HFFc6 (cell line): Measurements from ENCODE around the gene DNMT3B. TPM values are rescaled to one million over a fixed set of nuclear protein-coding genes. Genes with fewer than 3 reads are reported as not detected.

Source experiments
- DNase-seq: peaks from one replicate; pipeline ENCODE4 v3.0.0-alpha.2; 2018
- H3K27ac Mint-ChIP-seq: 2 replicates; pipeline ENCODE4 v1.8.0; 2020; ENCODE audit warnings: mild to moderate bottlenecking, mixed read lengths
- H3K27me3 Mint-ChIP-seq: 2 replicates; pipeline ENCODE4 v1.8.0; 2021; ENCODE audit warnings: mild to moderate bottlenecking, moderate library complexity, mixed read lengths; ENCODE audit not compliant: insufficient read depth
- H3K36me3 Mint-ChIP-seq: 2 replicates; pipeline ENCODE4 v1.8.0; 2021; ENCODE audit warnings: low read depth, mixed read lengths
- H3K4me1 Mint-ChIP-seq: 2 replicates; pipeline ENCODE4 v1.8.0; 2020; ENCODE audit warnings: low read depth, mixed read lengths
- H3K4me3 Mint-ChIP-seq: 2 replicates; pipeline ENCODE4 v1.8.0; 2020; ENCODE audit warnings: mild to moderate bottlenecking, moderate library complexity, mixed read lengths
- H3K9me3 Mint-ChIP-seq: 2 replicates; pipeline ENCODE4 v1.8.0; 2020; ENCODE audit warnings: mild to moderate bottlenecking, mixed read lengths
- total RNA-seq, 6 experiments: library from RNA; stranded (reverse); fragmentation: NEBNext Ultra II Directional; extraction: Animal tissue kit (Norgen Biotek cat#: 25700); gene quantifications; 2 replicates in 1 of 6; 3 replicates in 5 of 6; pipeline ENCODE4 v1.2.3, GENCODE V29; 2021
- TF ChIP-seq, protein P1 (sequence below): fragments of 200-600 bp; sonication (generic); IDR thresholded peaks from 2 replicates; pipeline ENCODE4 v1.5.0; 2021; ENCODE audit warnings: antibody characterized with exemption, mild to moderate bottlenecking

The DNMT3B gene
- total RNA-seq, 6 experiments from 2014 or later: 0.74 to 1.5 (median 1.2) TPM

DNA sequence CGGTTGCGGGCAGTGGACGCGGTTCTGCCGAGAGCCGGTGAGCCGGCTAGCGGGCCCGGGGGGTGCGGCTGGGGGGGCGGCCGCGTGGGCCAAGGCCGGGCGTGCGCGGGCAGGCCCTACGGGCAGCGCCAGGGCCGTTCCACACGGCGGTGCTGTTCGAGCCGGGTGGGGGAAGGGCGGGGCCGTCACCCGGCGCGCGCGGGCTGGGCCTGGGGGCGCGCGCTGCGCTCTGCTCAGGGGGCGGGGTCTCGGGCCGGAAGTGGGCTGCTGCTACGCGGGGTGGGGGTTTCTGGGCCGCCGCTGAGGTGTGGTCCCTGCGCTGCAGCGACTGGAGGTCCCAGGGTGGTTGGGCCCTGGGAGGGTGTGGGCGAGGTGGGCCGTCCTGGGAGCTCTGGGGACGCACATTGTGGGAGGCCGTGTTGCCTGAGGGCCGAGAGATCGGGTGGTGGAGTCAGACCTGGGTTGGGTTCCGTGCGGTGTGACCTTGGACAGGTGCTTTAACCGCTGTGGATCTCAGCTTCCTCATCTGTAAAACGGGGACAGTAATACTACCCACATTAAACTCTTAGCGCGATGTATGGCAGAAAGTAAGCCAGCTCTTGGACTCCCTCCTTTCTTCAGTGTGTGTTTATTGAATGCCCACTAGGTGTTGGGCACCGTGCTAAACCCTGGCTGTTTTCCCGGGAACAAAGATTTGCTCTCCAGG is 58.0 kb downstream of the DNMT3B start:
- no peaks in the 10 kb centered on the region for H3K9me3 Mint-ChIP-seq
- DNase-seq: peak; percentile 15

DNA sequence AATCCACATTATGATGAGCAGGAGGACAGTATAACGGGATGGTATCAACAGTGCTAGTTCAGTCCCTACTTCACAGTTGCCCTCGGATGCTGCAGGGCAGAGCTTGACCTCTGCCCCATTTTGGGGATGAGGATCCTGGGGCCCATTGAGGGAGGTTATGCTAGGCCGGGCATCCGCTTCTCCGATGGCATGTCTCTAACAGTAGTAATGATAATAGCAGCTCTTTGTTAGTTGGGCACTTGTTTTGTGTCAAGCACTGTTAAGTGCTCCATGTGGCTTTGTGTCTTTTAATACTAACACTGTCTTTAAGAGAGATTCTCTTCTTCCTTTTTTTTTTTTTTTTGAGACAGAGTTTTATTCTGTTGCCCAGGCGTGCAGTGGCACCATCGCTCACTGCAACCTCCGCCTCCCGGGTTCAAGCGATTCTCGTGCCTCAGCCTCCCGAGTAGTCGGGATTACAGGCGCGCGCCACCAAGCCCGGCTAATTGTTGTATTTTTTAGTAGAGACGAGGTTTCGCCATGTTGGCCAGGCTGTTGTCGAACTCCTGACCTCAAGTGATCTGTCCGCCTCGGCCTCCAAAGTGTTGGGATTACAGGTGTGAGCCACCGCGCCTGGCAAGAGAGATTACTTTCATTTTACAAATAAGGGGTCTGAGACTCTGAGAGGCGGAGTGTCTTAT is 58.7 kb downstream of the DNMT3B start:
- Mint-ChIP-seq H3K27me3 (no peaks in the 10 kb centered on the region; the same call in 1 of the 2 replicates), H3K4me1 (peaks cover 47% of the 10 kb centered on the region), H3K27ac (peak overlapping the region; percentile 91), H3K36me3 (no peaks in the 10 kb centered on the region), H3K9me3 (no peaks in the 10 kb centered on the region), H3K4me3 (peak overlapping the region; percentile 93)
- DNase-seq: no peak
- TF ChIP-seq, protein P1, sequence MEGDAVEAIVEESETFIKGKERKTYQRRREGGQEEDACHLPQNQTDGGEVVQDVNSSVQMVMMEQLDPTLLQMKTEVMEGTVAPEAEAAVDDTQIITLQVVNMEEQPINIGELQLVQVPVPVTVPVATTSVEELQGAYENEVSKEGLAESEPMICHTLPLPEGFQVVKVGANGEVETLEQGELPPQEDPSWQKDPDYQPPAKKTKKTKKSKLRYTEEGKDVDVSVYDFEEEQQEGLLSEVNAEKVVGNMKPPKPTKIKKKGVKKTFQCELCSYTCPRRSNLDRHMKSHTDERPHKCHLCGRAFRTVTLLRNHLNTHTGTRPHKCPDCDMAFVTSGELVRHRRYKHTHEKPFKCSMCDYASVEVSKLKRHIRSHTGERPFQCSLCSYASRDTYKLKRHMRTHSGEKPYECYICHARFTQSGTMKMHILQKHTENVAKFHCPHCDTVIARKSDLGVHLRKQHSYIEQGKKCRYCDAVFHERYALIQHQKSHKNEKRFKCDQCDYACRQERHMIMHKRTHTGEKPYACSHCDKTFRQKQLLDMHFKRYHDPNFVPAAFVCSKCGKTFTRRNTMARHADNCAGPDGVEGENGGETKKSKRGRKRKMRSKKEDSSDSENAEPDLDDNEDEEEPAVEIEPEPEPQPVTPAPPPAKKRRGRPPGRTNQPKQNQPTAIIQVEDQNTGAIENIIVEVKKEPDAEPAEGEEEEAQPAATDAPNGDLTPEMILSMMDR: no peak

More for the DNA sequence above, 58.0 kb downstream of the DNMT3B start:
- TF ChIP-seq, protein P1: no peak
- peaks cover 43% of the 10 kb centered on the region for H3K4me1 Mint-ChIP-seq
- peak overlapping the region; percentile 91 for H3K27ac Mint-ChIP-seq
- H3K4me3 Mint-ChIP-seq: peak overlapping the region; percentile 93
- H3K27me3 Mint-ChIP-seq: no peaks in the 10 kb centered on the region; the same call in 1 of the 2 replicates
- no peaks in the 10 kb centered on the region for H3K36me3 Mint-ChIP-seq

DNA sequence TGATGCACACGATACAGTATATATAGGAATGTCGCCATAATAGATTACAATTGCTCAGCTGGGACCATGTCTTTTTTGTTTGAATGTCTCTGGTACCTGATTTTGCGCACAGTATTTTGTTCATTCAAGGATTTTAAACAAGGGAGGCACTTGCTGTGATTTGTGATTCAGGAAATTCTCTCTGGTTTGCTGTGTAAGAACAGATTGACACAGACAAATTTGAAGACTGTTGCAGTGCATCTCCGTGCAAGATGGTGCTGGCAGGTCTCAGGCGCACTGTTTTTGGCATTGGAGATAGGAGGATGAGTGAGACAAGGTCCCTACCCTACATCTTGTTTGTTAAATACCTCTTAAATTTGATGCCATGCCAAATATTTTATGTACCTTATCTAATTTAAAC is 60.0 kb downstream of the DNMT3B start:
- no peak for DNase-seq
- TF ChIP-seq, protein P1: no peak
- peaks cover 4% of the 10 kb centered on the region; the same call in 1 of the 2 replicates for H3K36me3 Mint-ChIP-seq
- no peaks in the 10 kb centered on the region; the same call in 1 of the 2 replicates for H3K27me3 Mint-ChIP-seq
- H3K4me3 Mint-ChIP-seq: peak overlapping the region; percentile 93
- H3K27ac Mint-ChIP-seq: peak overlapping the region; percentile 92
- no peaks in the 10 kb centered on the region for H3K9me3 Mint-ChIP-seq
- H3K4me1 Mint-ChIP-seq: peaks cover 47% of the 10 kb centered on the region

DNA sequence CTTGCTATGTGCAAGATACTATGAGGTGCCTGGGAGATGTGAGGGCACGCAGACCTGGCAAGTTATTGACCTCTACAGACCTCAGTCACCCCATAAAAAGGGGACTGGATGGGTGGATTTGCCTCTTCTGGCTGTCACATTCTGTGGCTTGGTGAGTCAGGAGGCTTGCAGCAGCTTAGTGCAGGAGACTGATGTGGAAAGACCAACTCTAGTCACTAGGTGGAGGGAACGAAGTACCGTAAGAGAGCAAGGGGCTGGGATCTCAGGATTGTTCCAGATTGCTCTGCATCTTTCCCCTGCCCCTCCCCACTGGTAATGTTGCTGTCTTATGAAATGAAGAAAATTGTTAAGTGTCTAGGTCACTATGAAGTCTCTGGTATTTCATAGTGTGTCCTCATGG is 60.9 kb downstream of the DNMT3B start:
- TF ChIP-seq, protein P1: peak; percentile 44
- Mint-ChIP-seq H3K27ac (peak overlapping the region; percentile 92), H3K36me3 (peaks cover 9% of the 10 kb centered on the region; the same call in 1 of the 2 replicates), H3K9me3 (no peaks in the 10 kb centered on the region), H3K4me1 (peaks cover 52% of the 10 kb centered on the region), H3K4me3 (peak overlapping the region; percentile 93), H3K27me3 (no peaks in the 10 kb centered on the region; the same call in 1 of the 2 replicates)
- peak; percentile 86 for DNase-seq

DNA sequence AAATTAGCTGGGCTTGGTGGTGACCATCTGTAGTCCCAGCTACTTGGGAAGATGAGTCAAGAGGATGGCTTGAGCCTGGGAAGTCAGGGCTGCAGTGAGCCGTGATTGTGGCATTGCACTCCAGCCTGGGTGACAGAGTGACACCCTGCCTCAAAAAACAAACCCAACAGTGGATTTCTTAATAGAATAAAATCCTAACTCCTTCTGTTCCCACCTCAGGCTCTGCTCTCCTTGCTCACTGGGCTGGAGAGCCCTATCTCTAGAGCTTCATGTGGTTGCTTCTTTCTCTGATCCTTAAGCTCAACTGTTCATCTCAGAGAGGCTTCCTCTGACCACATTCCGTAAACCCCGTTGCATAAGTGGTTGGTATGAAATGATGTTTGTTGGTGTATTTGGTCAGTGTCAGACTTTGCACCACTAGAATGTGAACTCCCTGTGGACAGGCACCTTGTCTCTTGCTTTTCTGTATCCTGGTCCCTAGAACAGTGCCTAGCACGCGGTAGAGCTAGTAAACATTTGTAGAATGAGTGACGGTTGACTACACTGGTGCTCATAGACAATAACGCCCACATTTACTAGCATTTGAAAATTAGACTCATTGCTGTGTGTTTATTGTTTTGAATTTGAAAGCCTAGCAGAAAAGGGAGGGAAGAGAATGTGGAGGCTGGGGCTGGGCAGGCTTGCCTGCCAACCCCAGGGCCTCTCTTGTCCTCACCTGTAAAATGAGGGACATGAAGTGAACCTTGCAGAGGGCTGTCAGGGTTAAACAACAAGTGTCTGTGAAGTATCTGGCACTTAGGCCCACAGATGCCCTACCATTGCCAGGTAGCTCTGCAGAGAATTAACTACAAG is 61.8 kb downstream of the DNMT3B start:
- Mint-ChIP-seq H3K9me3 (no peaks in the 10 kb centered on the region), H3K36me3 (peaks cover 15% of the 10 kb centered on the region; the same call in 1 of the 2 replicates), H3K4me1 (peaks cover 61% of the 10 kb centered on the region), H3K27me3 (no peaks in the 10 kb centered on the region; the same call in 1 of the 2 replicates), H3K27ac (peak overlapping the region; percentile 92), H3K4me3 (peak overlapping the region; percentile 93)
- no peak for DNase-seq
- TF ChIP-seq, protein P1: no peak
